Stimulated activated CD4-positive, alpha-beta T cell treated with anti-CD3 and anti-CD28 coated beads, Interleukin-1b, Interleukin-23, amount 100 ng/mL, for 48 hours (primary cell): ENCODE results near the gene KLHL1.

Source experiments
- DNase-seq: peaks from one replicate; pipeline ENCODE4 v3.0.0-alpha.2; 2020

Gene KLHL1

GRCh38 chr13:69660155-69660554 is 448.1 kb downstream of the KLHL1 start:
- no peak for DNase-seq

GRCh38 chr13:69657676-69658075 is 450.6 kb downstream of the KLHL1 start:
- DNase-seq, result no peak

GRCh38 chr13:69654392-69654791 is 453.9 kb downstream of the KLHL1 start:
- DNase-seq, result no peak
